ENCODE measurements around the gene PHACTR1.

- TF ChIP-seq CTCF (IDR thresholded peaks at IDR 0.05; ENCODE audit: low read depth, low read length) (no peak), EZH2phosphoT487 (IDR thresholded peaks at IDR 0.05; ENCODE audit: low read depth) (no peak)
These were observed 484.8 kb downstream of the PHACTR1 start for GRCh38 chr6:13201336-13201735.

All from OCI-LY3 (cell line).